Vagina (tissue), 2 donors: Measurements from ENCODE around the gene TMEM61. TPM values are rescaled to one million over a fixed set of nuclear protein-coding genes. Genes with fewer than 3 reads are reported as not detected.
A peak's percentile ranks its signal among the peaks of the same experiment; 100 is the strongest.

Experiments
- DNase-seq, 2 donors: peaks; one replicate each; pipeline ENCODE4 v3.0.0-alpha.2; 2017; ENCODE audit errors: extremely low spot score in 2 of 2
- H3K27ac ChIP-seq: fragments of 200-600 bp; sonication (generic); one replicate; pipeline ENCODE4 v1.5.1; 2019
- H3K27me3 ChIP-seq: fragments of 200-600 bp; sonication (generic); one replicate; pipeline ENCODE4 v1.5.1; 2019
- H3K36me3 ChIP-seq, 2 donors: fragments of 200-600 bp; sonication (generic); one replicate each; pipeline ENCODE4 v1.5.1; 2017 to 2019
- H3K4me1 ChIP-seq: fragments of 200-600 bp; sonication (generic); one replicate; pipeline ENCODE4 v1.5.1; 2019
- H3K4me3 ChIP-seq, 2 donors: fragments of 200-600 bp; sonication (generic); 1 replicate in 1 of 2; 2 replicates in 1 of 2; pipeline ENCODE4 v1.5.1; 2016 to 2019
- H3K9me3 ChIP-seq: fragments of 200-600 bp; sonication (generic); one replicate; pipeline ENCODE4 v1.5.1; 2019
- POLR2A ChIP-seq, 2 donors: fragments of 450-650 bp; IDR thresholded peaks; one replicate each; pipeline ENCODE4 v1.6.1; 2017; ENCODE audit warnings: antibody characterized with exemption in 2 of 2, mild to moderate bottlenecking in 2 of 2, moderate library complexity in 2 of 2
- POLR2AphosphoS5 ChIP-seq, 2 donors: sonication (generic); formaldehyde crosslinking; IDR thresholded peaks; one replicate each; pipeline ENCODE4 v1.9.0; 2017; ENCODE audit warnings: antibody characterized with exemption in 2 of 2, mild to moderate bottlenecking in 2 of 2, low read depth in 1 of 2; ENCODE audit not compliant: insufficient read depth in 1 of 2
- intact Hi-C: fragments of 100-400 bp; cut with DNase I; formaldehyde crosslinking; loops from one replicate; pipeline ENCODE4 v1.15.1; 2023
- total RNA-seq: library from RNA; depleted of rRNA; stranded (reverse); fragments of >200 nt; gene quantifications from one replicate; pipeline ENCODE4 v1.2.3, GENCODE V29; 2016
- TF ChIP-seq, protein P1 (sequence below), 3 experiments: fragments of 450-650 bp in 2 of 3; fragments of 200-600 bp in 1 of 3; sonication (generic) in 1 of 3; IDR thresholded peaks; one replicate each; pipeline ENCODE4 v1.5.1; 2017 to 2019; ENCODE audit warnings: antibody characterized with exemption in 3 of 3, mild to moderate bottlenecking in 2 of 3, moderate library complexity in 2 of 3

The TMEM61 gene
- total RNA-seq, 1 donor from 2014 or later, result 3.4 TPM

DNA sequence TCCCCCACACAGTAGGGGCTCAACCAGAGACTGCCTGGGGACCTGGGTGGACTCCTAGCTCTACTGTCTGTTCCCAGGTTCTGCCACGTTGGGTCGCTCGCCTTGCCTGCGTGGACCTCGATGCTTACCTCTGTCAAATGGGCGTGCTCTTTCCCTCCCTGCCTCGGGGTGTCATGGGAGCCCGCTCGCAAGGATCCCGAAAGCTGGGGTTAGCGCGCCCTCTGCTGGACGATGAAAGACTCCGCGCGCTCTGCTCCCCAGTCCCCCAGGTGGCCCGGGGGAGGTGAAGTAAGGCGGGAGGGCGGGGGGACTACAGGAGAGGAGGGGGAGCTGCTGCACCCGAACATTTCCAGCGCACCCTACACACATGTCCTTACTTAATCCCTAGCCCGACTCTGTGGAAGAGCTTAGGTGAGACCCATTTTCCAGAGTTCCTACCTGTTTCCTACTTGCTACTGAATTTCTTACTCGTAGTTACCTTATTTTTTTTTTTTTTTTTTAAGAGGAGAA is 16.0 kb downstream of the TMEM61 start:
- Histone ChIP-seq H3K9me3 (no peaks in the 10 kb centered on the region), H3K4me1 (peaks cover 8% of the 10 kb centered on the region), H3K36me3 (no peaks in the 10 kb centered on the region), H3K27me3 (no peaks in the 10 kb centered on the region), H3K27ac (no peak overlapping the region), H3K4me3 (no peak overlapping the region)
- intact Hi-C loops, result loop anchor here (5.0 kb wide), 1 partner anchor 44 kb away; no protein-coding TSS in a partner anchor
- TF ChIP-seq, protein P1, sequence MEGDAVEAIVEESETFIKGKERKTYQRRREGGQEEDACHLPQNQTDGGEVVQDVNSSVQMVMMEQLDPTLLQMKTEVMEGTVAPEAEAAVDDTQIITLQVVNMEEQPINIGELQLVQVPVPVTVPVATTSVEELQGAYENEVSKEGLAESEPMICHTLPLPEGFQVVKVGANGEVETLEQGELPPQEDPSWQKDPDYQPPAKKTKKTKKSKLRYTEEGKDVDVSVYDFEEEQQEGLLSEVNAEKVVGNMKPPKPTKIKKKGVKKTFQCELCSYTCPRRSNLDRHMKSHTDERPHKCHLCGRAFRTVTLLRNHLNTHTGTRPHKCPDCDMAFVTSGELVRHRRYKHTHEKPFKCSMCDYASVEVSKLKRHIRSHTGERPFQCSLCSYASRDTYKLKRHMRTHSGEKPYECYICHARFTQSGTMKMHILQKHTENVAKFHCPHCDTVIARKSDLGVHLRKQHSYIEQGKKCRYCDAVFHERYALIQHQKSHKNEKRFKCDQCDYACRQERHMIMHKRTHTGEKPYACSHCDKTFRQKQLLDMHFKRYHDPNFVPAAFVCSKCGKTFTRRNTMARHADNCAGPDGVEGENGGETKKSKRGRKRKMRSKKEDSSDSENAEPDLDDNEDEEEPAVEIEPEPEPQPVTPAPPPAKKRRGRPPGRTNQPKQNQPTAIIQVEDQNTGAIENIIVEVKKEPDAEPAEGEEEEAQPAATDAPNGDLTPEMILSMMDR (IDR thresholded peaks at IDR 0.05), result peak; percentile 36 to 80 (median 59)
- TF ChIP-seq POLR2AphosphoS5 (IDR thresholded peaks at IDR 0.05; ENCODE audit: insufficient read depth in 1 of 2, low read depth in 1 of 2), result no peak
- no peak for DNase-seq

DNA sequence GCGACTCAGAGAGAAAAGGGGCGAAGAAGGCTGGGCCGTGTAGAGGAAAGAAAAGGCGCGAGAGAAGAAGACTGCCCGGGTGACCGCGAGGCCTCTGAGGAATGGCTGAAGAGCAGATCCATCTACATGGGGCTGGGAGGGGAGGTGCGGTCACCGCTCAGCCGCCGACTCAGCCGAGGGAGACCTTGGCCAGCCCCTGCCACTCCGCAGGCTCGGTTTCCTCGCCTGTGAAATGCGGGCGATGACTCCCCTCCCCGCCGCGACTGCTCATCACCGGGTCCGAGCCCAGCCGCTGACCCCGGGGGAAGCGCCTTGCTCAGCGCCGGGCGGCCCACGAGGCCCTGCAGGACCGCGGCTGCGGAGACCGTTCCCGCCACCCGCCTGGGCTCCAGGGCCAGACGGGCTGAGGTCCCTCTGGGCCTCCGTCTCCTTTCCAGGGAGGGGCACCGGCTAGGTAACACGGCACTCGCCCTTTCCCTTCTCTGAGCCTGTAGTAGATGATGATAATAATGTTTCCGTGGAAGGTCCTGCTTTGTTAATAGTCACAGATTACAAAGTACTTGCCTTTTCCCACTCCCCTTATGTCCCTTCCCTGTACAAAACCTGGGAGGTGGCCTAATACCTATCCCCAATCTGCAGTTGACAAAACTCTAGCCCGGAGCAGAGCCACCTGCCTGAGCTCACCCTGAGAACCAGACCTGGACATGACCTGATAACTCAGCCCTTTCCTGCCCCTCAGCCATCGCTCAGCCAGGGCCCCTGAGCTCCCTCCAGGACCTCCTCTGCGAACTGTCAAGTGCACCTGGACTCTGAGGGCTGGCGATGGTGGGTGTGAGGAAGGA is 16.7 kb downstream of the TMEM61 start:
- intact Hi-C loops, result loop anchor here (5.0 kb wide), 1 partner anchor 45 kb away; no protein-coding TSS in a partner anchor
- H3K4me1 ChIP-seq, result peaks cover 8% of the 10 kb centered on the region
- no peak for TF ChIP-seq POLR2A (IDR thresholded peaks at IDR 0.05)
- TF ChIP-seq, protein P1 (IDR thresholded peaks at IDR 0.05), result no peak
- no peak for TF ChIP-seq POLR2AphosphoS5 (IDR thresholded peaks at IDR 0.05; ENCODE audit: insufficient read depth in 1 of 2, low read depth in 1 of 2)
- H3K9me3 ChIP-seq, result no peaks in the 10 kb centered on the region
- no peak overlapping the region for H3K27ac ChIP-seq
- no peaks in the 10 kb centered on the region for H3K27me3 ChIP-seq
- no peak for DNase-seq
- no peaks in the 10 kb centered on the region for H3K36me3 ChIP-seq
- H3K4me3 ChIP-seq, result no peak overlapping the region

DNA sequence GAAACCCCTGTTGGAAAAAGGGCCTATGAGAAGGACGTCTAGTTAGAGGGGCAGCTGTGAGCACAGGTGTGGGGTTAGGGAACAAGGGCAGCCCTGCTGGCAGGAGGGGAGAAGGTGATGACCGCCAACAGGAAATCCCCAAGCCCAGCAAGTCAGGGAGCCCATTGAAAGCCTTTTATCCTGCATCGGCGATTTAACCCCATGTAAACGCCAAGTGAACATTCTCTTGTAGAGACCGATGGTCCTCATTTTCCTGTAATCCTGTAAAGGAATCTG is 17.2 kb downstream of the TMEM61 start:
- no peak for DNase-seq
- no peaks in the 10 kb centered on the region for H3K9me3 ChIP-seq
- peaks cover 8% of the 10 kb centered on the region for H3K4me1 ChIP-seq
- intact Hi-C loops, result loop anchor here (5.0 kb wide), 1 partner anchor 45 kb away; no protein-coding TSS in a partner anchor
- no peak overlapping the region for H3K4me3 ChIP-seq
- TF ChIP-seq POLR2AphosphoS5 (IDR thresholded peaks at IDR 0.05; ENCODE audit: insufficient read depth in 1 of 2, low read depth in 1 of 2) (no peak), POLR2A (IDR thresholded peaks at IDR 0.05) (no peak)
- TF ChIP-seq, protein P1 (IDR thresholded peaks at IDR 0.05), result no peak
- H3K27ac ChIP-seq, result no peak overlapping the region
- H3K36me3 ChIP-seq, result no peaks in the 10 kb centered on the region
- no peaks in the 10 kb centered on the region for H3K27me3 ChIP-seq

DNA sequence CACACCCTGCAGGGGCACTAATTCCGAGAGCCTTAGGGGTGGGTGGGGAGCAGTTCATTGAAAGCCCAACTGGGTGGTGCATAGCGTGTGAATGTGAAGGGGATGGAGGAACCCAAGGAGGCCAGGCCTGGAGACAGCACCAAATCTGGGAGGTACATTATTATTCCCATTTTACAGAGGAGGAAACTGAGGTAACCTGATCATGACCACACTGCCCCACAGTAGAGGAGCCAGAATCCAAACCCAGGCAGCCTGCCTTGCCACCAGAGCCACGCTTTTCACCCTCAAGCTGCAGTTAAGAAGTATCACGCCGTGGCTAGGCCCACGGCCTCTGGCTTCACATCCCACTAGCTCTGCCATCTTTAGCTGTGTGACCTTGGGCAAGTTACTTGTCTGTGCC is 17.7 kb downstream of the TMEM61 start:
- H3K4me1 ChIP-seq, result peaks cover 8% of the 10 kb centered on the region
- H3K36me3 ChIP-seq, result no peaks in the 10 kb centered on the region
- intact Hi-C loops, result loop anchor here (5.0 kb wide), 1 partner anchor 46 kb away; no protein-coding TSS in a partner anchor
- no peak for DNase-seq
- no peak overlapping the region for H3K27ac ChIP-seq
- H3K27me3 ChIP-seq, result no peaks in the 10 kb centered on the region
- TF ChIP-seq POLR2A (IDR thresholded peaks at IDR 0.05), result no peak
- no peak for TF ChIP-seq POLR2AphosphoS5 (IDR thresholded peaks at IDR 0.05; ENCODE audit: insufficient read depth in 1 of 2, low read depth in 1 of 2)
- TF ChIP-seq, protein P1 (IDR thresholded peaks at IDR 0.05), result no peak
- no peak overlapping the region for H3K4me3 ChIP-seq
- H3K9me3 ChIP-seq, result no peaks in the 10 kb centered on the region

DNA sequence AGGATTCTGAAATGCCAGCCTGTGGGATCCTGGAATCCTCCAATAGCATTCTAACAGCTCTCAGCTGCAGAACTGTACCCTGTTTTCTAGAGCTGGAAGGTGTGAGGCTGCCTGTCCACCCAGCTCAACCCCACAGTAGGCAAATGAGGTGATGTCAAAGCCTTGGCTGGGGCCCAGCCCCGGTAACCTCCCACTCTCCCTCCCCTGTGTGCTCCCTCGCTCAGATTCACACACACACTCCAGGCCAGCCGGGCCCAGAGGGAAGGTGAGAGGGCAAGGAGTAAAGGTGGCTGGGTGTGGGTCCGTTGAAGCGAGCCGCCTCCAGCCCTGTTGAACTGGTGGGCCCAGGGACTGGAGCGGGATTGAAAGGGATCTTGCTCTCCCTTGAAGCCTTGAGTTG is 18.2 kb downstream of the TMEM61 start, which contains the start of gene BSND:
BSND (plus strand) TSS at position 257 of the 400 bp plus-strand sequence. CDS start 254 bp downstream, outside the sequence.
- Histone ChIP-seq H3K27me3 (no peaks in the 10 kb centered on the region), H3K4me1 (peaks cover 8% of the 10 kb centered on the region), H3K36me3 (no peaks in the 10 kb centered on the region), H3K4me3 (no peak within 1 kb of the TSS), H3K27ac (no peak within 1 kb of the TSS), H3K9me3 (no peaks in the 10 kb centered on the region)
- intact Hi-C loops, result loop anchor here (5.0 kb wide), 1 partner anchor 46 kb away; no protein-coding TSS in a partner anchor
- no peak for DNase-seq
- no peak for TF ChIP-seq POLR2A (IDR thresholded peaks at IDR 0.05)
